ENCODE data around the gene CLPTM1L. TPM values are rescaled to one million over a fixed set of nuclear protein-coding genes. Genes with fewer than 3 reads are reported as not detected.

CLPTM1L gene
- total and polyA plus RNA-seq, 12 donors, result 40.7 to 96.5 (median 83.2) TPM

GRCh38 chr5:1349246-1349645, 4.3 kb upstream of the CLPTM1L start:
- intact Hi-C loops (cut with DNase I), result loop anchor here in 1 of 2 donors (10.0 kb wide), 1 partner anchor 296 kb away; no protein-coding TSS in a partner anchor
- no peak overlapping the region for H3K27ac ChIP-seq
- no peaks in the 10 kb centered on the region for H3K9me3 ChIP-seq (replicated peaks in 1 of 3)
- no peak overlapping the region for H3K4me3 ChIP-seq
- TF ChIP-seq POLR2A (IDR thresholded peaks at IDR 0.05), result no peak
- TF ChIP-seq CTCF (IDR thresholded peaks at IDR 0.05), result no peak
- H3K27me3 ChIP-seq, result no peaks in the 10 kb centered on the region
- 34 to 45% (median 40%) methylated on average over 12 of the region's 12 CpGs for WGBS, 4 donors
- DNase-seq, result no peak
- H3K36me3 ChIP-seq (replicated peaks in 1 of 2), result no peaks in the 10 kb centered on the region
- peaks cover 7 to 10% of the 10 kb centered on the region in 2 donors for H3K4me1 ChIP-seq (replicated peaks in 1 of 2)

- H3K9me3 ChIP-seq (replicated peaks in 1 of 3), result no peaks in the 10 kb centered on the region
- intact Hi-C loops (cut with DNase I), result loop anchor here in 1 of 2 donors (10.0 kb wide), 1 partner anchor 296 kb away; no protein-coding TSS in a partner anchor
- WGBS, 4 donors, result 43 to 73% (median 64%) methylated on average over 1 of the region's 1 CpG
- H3K36me3 ChIP-seq (replicated peaks in 1 of 2), result no peaks in the 10 kb centered on the region
- TF ChIP-seq POLR2A (IDR thresholded peaks at IDR 0.05), result no peak
- no peak for TF ChIP-seq CTCF (IDR thresholded peaks at IDR 0.05)
- H3K4me3 ChIP-seq, result no peak overlapping the region
- H3K27me3 ChIP-seq, result no peaks in the 10 kb centered on the region
- no peak for DNase-seq
- peaks cover 10 to 14% of the 10 kb centered on the region in 2 donors for H3K4me1 ChIP-seq (replicated peaks in 1 of 2)
- no peak overlapping the region for H3K27ac ChIP-seq
Observed at GRCh38 chr5:1348986-1349245, 4.0 kb upstream of the CLPTM1L start.

- WGBS, 4 donors, result 54 to 71% (median 67%) methylated on average over 9 to 10 of the region's 10 CpGs
- Histone ChIP-seq H3K9me3 (replicated peaks in 1 of 3) (no peaks in the 10 kb centered on the region), H3K4me3 (no peak overlapping the region), H3K27me3 (no peaks in the 10 kb centered on the region), H3K4me1 (replicated peaks in 1 of 2) (peaks cover 12 to 23% of the 10 kb centered on the region in 2 donors), H3K27ac (no peak overlapping the region), H3K36me3 (replicated peaks in 1 of 2) (no peaks in the 10 kb centered on the region)
- DNase-seq, result no peak
- TF ChIP-seq POLR2A (IDR thresholded peaks at IDR 0.05) (no peak), CTCF (IDR thresholded peaks at IDR 0.05) (no peak)
- intact Hi-C loops (cut with DNase I), result loop anchor here in 1 of 2 donors (10.0 kb wide), 1 partner anchor 297 kb away; no protein-coding TSS in a partner anchor
Observed at GRCh38 chr5:1347571-1347970, 2.7 kb upstream of the CLPTM1L start.

- DNase-seq, result peak in 1 of 7 donors; percentile 27
- TF ChIP-seq CTCF (IDR thresholded peaks at IDR 0.05), result no peak
- TF ChIP-seq POLR2A (IDR thresholded peaks at IDR 0.05), result no peak
- no peaks in the 10 kb centered on the region for H3K9me3 ChIP-seq (replicated peaks in 1 of 3)
- H3K4me1 ChIP-seq (replicated peaks in 1 of 2), result peaks cover 12 to 23% of the 10 kb centered on the region in 2 donors
- H3K4me3 ChIP-seq, result no peak overlapping the region
- intact Hi-C loops (cut with DNase I), result loop anchor here in 1 of 2 donors (10.0 kb wide), 1 partner anchor 298 kb away; no protein-coding TSS in a partner anchor
- WGBS, 4 donors, result 76 to 85% (median 77%) methylated on average over 18 to 21 of the region's 21 CpGs
- H3K27me3 ChIP-seq, result no peaks in the 10 kb centered on the region
- H3K36me3 ChIP-seq (replicated peaks in 1 of 2), result peaks cover 0 to 6% of the 10 kb centered on the region in 2 donors
- H3K27ac ChIP-seq, result no peak overlapping the region
Observed at GRCh38 chr5:1346627-1347440, 1.9 kb upstream of the CLPTM1L start.

All from adrenal gland (tissue), 12 donors.